Superior temporal gyrus (tissue), 1 donor: ENCODE measurements around the gene MCAM.

Experiments used
- DNase-seq: peaks from one replicate; pipeline ENCODE4 v3.0.0-alpha.2; 2016; ENCODE audit errors: extremely low spot score

The MCAM gene

DNA sequence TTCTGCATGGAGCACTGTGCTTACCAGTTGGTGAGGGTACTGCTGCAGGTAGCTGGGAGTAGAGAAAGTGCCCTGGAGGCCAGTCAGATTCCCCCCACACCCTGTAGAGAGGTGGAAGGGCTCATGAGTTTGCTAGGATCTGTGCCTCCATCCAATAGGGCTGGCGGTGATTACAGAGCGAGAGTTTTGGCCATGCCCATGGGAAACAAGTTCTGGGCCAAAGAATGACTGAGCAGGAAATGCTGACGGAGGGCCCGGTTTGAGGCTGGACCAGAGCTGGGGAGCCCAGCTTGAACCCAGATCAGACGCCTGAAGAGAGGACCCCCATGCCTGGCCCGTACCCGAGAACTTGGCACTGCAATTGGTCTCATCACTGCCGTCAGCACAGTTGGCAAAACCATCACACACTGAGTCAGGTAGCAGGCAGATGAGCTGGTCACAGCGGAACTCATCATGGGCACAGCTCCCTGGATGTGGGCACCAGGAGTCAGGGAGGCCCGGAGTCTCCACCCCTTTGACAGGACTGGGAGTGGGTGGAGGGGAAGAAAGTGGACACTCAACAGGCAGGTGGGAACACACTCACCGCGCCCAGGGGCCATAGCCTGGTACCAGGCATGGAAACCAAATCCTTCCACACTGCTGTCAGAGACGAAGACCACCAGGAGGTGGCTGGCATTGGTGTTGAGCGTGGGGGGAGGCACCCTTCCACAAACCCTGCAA lies 27.5 kb upstream of the MCAM start:
- DNase-seq: no peak

DNA sequence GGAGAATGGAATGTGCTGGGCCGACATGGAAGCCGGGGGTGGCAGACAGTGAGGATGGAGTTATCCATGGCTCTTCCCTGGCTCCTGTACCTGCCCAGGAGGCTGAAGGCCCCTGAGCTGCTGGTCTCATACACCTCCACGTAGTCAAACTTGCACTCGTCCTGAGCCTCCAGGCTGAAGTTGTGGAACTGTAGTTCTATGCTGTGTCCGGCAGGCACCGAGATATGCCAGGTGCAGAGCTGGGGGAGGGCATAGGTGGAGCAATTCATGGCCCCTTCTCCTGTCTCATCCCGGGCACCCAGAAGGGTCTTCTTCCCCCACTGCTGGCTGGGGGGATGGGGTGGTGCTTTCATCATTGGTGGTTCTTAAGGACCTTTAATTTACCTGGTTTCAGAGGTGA lies 26.8 kb upstream of the MCAM start:
- no peak for DNase-seq

DNA sequence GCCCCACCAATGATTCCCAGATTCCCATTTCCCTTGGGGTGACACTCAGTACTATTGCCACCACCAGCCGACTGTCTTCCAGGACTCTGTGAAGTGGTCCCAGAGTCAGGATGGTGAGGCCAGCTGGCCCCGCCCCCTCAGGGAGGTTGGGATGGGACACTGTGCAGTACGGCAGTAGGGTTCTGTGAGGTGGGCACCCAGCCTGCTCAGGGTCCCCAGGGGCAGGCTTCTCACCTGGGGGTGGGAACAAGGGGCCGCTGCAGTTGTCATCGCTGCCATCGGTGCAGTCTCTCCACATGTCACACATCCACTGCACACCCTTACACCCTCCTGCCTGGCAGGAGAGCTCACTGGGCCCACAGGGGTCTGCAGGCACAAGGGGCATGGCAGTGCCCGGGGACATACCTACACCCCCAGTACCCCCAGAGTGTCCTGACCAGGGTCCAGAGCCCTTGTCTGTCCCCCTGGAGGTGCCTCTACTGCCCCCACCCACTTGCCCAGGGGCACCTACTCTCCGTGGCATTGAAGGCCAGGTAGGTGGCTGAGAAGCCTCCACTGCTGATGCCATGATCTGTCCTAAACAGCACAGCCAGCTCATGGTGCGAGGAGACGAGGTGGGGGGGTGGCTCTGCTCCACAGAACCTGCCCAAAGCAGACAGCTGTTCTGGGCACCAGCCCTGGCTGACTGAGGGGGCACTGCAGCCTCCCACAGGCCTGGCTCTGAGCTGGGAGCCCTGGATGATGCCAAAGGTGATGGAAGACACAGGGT lies 25.6 kb upstream of the MCAM start:
- DNase-seq: no peak

DNA sequence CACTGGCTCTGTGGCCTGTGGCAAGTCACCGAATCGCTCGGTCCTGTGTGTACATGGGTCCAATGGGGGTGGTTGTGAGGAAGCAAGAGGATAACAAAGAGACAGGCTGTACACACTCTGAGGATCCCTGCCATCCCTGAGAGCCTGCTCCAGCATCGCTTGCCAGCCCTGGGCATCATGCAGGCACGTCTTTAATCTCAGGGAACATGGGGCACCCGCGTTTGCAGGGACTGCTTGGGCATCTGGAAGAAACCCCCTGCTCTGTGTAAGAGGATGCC lies 25.0 kb upstream of the MCAM start:
- DNase-seq: no peak

DNA sequence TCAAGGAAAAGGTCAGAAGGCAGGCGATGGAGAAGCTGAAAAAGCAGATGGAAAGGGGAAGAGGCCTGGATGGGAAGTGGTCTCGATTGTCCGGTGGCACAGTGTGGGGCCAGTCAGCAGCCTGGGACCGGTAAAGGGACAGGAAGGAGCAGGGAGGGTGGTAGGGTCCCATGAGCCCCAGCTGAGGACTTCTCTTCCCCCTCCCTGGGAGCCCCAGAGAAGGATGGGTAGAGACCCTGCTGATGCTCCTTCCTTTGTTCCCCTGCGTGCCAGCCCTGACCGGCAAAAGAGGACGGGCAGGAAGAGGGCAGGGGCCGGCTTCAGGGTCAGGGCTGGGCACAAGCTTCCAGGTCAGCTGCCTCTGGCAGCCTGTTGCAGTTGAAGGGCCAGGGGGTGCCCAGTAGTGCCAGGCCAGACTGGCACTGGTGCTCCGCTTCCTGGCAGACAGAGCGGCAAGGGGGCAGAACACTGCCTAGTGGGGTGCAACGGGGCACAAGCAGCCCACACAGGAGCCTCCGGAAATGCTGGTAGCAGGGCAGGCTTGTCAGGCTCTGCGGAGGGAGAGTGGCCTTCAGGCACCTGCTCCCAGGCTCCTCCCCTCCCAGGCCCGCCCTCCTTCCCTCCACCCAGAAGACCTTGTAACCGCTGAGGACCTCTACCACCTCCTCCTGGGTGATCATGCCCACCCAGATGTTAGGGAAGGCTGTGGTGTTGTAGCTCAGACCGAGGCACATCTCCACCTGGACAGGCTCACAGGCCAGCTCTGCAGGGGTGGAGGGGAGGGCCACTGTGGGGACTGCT lies 24.5 kb upstream of the MCAM start:
- no peak for DNase-seq

DNA sequence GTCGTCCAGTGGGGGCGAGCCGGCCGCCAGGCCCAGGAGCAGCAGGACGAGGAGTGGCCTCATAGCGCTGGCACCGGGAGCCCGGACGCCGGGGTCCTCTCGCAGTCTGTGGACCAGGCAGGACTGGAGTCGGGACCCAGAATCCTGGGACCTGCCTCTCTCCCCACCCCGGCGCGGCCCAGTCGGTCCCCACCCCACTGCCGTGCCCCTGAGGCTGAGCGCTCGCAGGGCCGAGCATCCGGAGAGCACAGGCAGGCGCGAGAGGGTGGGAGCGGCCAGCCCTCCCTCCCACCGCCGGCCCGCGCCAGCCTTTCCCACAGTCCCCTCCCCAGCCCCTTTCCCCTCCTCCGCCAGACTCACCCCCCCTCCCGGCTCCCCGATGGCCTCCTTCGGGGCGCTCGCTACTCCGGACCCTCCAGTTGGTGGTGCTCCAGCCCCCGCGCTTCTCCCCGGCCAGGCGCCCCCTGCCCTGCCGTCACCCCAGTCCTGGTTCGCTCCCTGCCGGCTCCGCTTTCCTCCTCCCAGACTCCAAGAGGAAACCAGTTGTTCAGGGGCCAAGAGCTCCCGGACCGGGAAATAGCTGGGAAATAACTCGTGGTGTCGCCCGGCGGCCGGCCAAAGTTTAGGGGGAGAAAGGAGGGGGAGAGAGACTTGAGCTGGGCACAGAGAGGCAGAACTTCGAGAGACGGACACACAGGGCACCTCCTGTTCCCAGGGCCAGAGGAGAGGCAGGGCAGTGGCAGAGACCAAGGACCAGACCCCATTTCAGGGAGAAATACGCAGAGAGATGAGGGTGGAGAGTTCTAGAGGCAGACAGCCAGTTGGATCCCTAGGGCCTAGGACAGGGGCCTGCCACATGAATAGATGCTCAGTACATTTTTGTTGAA lies 23.6 kb upstream of the MCAM start, which contains the start of gene C1QTNF5:
TSS of gene C1QTNF5 (minus strand) at position 549 of the 887 bp plus-strand sequence. CDS start at position 63, 486 bp downstream.
- DNase-seq: no peak

DNA sequence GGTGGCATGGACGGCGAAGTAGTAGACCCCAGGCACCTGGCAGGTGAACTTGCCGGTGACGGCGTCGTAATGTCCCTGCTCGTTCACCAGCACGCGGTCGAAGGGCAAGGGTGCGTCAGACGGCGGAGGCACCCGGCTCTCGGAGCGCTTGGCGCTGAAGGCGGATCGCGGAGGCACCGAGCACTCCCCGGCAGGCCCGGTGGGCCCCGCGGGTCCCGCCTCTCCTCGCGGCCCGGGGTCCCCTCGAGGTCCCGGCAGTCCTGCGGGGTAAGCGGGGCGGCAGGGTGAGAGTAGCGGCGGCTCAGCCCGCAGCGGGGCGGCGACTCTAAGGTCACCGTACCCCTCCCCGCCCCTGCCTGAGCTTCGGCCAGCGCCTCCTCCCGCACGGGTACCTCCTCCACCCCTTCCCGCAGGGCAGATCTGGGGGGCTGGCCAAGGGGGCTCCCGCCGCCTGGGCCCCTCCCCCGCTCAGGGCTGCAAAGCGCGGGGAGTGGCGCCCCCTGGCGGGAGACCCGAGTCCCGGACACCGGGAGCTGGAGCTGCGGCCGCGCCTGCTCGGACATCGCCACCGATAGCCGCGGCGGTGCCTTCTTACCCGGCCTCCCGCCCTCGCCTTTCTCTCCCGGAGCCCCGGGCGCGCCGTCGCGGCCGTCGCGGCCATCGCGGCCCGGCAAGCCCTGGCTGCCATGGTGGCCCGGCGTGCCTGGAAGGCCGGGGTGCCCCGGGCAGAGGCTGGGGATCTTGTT lies 22.8 kb upstream of the MCAM start:
- peak; percentile 73 for DNase-seq

DNA sequence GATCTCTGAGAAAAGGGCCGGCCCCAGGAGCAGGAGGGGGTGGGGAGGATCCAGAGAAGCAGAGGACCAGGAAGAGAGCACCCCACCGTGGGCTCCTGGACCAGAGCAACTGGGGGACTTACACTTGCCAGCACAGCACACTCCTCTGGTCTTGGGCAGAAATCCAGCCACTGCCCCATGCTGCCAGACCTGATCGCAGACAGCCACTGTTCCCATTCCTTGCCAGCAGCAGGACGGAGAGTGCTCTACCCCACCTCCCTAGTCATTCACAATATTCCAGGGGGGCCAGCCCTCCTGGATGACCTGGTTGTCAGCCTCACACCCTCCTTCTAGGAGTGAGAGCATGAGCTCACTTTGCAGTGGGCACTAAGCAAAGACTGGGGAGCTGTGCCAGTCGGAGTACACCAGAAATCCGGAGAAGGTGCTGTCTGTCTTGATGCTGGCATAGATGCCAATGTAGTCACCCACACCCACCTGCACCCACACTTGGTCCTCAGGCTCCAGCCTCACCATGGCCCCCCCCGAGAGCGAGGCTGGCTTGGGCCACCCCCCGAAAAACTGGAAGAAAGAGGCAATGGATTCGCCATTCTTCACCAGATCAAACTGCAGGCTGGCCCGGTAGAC lies 22.1 kb upstream of the MCAM start:
- no peak for DNase-seq

DNA sequence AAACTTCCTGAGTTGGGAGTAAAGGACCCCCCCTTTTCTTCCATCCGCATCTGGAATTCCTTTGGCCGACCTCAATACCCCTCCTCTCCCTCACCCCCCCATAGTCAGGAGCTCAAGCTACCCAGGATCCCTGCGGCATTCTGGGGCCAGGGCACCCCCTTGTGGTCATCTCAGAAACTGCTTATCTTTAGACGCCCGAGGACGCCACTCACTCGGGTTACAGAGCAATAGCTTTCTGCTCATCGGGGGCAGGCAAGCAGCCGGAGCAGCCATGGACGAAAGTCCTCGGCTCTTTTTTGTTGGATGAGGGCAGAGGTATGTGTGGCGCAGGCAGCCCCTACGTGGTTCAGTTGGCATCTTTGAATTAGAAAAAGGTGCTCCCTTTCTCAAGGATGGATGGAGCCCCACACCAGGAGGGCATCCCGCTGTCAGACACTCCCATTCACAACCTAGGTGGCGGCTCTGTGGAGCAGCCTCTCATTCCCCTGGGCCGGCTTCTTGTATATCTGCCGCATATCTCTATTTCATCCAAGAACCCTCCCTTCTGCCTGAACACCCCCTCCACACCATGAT lies 21.5 kb upstream of the MCAM start:
- peak; percentile 93 for DNase-seq

DNA sequence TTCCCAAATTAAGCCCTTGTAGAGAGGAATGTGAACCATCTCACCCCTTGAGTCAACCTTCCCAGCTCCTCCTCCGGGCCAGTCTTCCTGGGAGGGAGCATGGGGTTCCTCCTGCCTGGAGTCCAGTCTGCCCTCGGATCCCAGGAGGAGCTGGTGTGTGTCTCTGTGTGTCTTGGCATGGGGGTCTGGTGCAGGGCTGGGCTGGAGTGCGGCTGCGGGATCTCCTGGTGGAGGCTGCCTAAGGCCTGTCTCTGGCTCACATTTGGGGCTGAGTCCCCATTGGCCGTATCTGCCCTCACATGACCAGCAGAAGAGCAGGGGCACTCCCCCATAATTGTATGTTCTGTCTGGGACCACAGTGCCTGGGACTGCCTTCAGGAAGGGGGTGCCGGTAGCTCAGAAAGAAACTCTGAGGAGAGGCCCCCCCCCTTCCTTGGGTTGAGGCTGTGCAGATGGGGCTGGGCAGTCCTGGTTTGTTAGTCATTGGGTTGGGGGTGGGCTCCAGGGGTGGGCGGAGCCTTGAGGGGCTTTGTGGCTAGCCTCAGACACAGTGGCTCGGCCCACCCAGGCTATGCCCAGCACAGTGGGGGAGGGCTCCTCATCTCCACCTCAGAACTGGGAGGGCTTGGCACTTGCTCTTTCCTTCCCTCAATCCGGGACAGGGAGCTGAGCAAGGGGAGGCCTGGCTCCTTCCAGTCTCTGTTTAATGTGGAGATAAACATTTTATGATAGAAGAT lies 20.8 kb upstream of the MCAM start:
- DNase-seq: no peak

DNA sequence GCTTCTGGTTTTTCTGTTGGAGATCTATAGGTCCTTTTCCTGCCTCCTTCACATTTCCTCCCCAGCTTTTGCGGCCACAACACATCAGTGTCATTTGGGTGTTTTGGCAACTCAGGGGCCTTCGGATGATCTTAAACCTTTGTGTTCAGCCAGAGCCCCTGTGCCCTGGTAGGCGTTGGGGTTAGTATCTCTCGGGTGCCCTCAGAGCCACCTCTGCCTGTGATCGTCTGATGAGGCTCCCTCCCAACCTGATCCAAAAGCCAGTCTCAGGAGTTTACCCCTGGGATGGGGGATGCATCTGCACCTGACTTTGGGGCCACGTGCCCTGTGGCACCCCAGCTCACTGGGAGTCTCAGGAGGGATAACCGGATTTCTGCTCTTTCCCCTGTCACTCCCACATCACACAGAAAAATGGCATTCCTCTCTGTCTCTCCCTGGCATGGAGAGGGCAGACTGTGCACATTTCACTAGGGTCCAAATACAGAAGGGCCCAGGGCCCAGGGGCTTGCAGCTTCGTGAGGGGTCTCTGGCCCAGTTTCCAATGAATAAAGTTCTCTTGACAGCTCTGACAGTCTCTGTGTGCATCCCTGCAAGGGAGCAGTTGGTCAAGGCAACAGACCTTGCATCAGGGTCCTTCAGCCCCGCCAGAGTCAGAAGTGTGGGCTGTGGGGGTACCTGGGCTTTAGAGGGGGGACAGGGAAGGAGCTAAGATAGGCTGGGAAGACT lies 20.0 kb upstream of the MCAM start:
- DNase-seq: no peak

DNA sequence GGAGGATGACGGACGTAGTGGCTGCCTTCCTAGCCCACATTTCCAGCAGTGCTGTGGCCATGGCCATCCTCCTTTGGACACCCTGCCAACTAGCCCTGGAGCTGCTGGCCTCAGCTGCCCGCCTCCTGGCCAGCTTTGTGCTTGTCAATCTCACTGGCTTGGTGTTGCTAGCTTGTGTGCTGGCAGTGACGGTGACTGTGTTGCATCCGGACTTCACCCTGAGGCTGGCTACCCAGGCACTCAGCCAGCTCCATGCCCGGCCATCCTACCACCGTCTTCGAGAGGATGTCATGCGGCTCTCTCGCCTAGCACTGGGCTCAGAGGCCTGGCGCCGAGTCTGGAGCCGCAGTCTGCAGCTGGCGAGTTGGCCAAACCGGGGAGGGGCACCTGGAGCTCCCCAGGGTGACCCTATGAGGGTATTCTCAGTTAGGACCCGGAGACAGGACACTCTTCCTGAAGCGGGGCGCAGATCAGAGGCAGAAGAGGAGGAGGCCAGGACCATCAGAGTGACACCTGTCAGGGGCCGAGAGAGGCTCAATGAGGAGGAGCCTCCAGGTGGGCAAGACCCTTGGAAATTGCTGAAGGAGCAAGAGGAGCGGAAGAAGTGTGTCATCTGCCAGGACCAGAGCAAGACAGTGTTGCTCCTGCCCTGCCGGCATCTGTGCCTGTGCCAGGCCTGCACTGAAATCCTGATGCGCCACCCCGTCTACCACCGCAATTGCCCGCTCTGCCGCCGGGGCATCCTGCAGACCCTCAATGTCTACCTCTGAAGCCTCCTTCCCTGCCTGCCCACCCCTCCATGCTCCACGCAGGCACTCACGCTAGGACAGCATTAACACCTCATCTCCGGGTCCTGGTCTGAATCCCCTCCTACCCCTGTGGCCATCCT lies 19.0 kb upstream of the MCAM start:
- no peak for DNase-seq

DNA sequence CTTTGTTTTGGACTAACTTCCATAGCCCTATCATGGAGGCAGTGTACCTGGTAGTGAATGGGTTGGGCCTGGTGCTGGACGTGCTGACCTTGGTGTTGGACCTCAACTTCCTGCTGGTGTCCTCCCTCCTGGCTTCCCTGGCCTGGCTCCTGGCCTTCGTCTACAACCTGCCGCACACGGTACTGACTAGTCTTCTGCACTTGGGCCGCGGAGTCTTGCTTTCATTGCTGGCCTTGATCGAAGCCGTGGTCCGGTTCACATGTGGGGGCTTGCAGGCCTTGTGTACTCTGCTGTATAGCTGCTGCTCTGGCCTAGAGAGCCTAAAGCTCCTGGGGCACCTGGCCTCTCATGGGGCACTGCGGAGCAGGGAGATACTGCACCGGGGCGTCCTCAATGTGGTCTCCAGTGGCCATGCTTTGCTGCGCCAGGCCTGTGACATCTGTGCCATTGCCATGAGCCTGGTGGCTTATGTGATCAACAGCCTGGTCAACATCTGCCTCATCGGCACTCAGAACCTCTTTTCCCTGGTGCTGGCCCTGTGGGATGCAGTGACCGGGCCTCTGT lies 18.2 kb upstream of the MCAM start:
- DNase-seq: no peak

DNA sequence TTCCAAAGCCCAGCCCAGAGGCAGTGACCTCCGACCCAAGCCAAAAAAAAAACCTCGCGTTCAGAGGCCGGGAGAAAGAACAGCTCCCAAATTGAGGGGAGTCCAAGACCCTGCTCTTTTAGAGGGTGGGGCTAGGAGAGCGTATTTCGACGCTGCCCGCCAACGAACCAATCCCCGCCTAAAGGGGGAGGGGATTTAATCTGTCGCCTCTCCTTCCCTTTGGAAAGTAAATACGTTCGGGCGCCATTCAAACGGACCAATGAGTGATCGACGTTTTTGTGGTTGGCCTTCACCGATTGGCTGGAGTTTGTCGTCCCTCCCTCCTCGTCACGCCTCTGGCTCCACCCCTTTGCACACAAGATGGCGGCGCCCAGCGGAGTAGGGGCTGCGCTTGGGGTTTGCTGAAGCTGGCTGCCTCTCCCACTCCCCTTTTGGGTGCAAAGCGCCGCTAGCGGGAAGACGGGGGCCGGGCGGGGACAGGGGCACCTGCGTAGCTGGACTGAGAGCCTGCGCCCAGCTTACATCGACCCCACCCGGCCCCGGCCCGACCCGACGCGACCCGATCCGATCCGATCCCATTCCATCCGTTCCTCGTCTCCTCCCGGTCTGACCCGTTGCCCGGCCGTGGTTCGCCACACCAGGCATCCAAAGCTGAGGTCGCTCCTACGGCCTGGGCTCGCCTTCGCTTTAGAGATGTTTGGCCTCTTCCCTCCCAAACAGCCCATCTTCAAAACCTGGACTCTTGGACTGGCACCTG lies 17.4 kb upstream of the MCAM start, which contains the start of gene RNF26:
TSS of gene RNF26 (plus strand) at position 354 of the 757 bp plus-strand sequence. CDS start 596 bp downstream, outside the sequence.
- peak; percentile 99 for DNase-seq

DNA sequence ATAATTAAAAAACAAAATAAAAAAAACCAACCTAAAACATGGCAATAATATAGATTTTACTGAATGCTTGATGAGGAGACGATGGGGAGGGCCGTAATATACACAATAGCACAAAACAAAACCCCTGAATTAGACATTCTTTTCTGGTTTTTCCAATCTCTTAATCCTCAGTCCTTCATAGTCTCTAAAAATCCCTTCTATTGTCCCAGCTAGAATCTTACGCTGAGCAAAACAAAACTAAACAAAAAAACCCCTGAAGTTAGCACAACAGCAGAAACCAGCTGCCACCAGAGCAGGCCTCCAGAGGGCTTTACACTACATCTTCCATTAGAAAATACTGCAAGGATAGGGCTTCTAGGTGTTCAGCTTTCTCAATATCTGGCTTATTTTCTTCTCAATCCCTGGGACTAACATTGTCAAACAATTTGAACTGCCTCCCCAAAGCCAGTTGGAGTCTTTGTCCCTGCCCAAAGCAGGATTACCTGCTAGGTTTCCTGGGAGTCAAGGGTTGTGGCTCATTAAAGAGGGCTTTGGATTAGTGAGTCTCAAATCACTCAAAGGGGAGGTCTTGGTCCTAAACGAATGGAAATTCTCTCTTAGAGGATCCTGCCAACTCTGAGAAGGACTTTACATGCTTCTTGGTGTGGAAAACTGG lies 15.3 kb upstream of the MCAM start:
- DNase-seq: no peak

DNA sequence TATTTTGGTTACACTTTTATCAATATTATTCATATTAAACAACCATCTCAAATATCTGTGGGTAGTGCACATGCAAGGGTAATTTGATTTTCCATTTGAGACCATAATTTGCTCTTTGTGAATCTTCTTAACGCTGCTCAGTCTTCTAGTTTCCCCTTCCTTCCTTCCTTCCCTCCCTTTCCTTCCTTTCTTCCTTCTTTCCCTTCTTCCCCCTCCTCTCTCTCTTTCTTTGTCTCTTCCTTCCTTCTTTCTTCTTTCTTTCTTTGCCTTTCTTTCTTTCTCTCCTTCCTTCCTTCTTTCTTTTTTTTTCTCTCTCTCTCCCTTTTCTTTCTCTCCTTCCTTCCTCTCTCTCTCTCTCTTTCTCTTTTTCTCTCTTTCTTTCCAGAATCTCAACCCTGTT lies 13.3 kb upstream of the MCAM start:
- no peak for DNase-seq
